Measurements from ENCODE around the gene URB1.

URB1 gene

GRCh38 chr21:32424674-32425073, 31.9 kb upstream of the URB1 start:
- no peak for TF ChIP-seq ZNF274 (IDR thresholded peaks at IDR 0.05; ENCODE audit: low read depth, low read length)
- TF ChIP-seq YY1 (IDR thresholded peaks at IDR 0.05; ENCODE audit: insufficient read depth, insufficient read length) = no peak
- no peak for TF ChIP-seq SUZ12 (IDR thresholded peaks at IDR 0.05; ENCODE audit: extremely low read depth, insufficient read depth, insufficient read length)
- Histone ChIP-seq H3K4me3 (ENCODE audit: insufficient read length, low read depth) (no peak overlapping the region), H3K9ac (ENCODE audit: insufficient read length, low read depth) (no peak overlapping the region), H3K36me3 (ENCODE audit: insufficient read depth, insufficient read length, low read length) (no peaks in the 10 kb centered on the region), H3K9me3 (ENCODE audit: insufficient read depth, low read length) (peaks cover 16% of the 10 kb centered on the region), H3K4me1 (ENCODE audit: insufficient read depth, insufficient read length) (peaks cover 2% of the 10 kb centered on the region), H3K27me3 (ENCODE audit: insufficient read depth, insufficient read length) (no peaks in the 10 kb centered on the region)
- no peak for DNase-seq (ENCODE audit: low read depth, low spot score)

- no peak for TF ChIP-seq SUZ12 (IDR thresholded peaks at IDR 0.05; ENCODE audit: extremely low read depth, insufficient read depth, insufficient read length)
- TF ChIP-seq ZNF274 (IDR thresholded peaks at IDR 0.05; ENCODE audit: low read depth, low read length) = no peak
- no peak for TF ChIP-seq YY1 (IDR thresholded peaks at IDR 0.05; ENCODE audit: insufficient read depth, insufficient read length)
- no peak for DNase-seq (ENCODE audit: low read depth, low spot score)
- H3K9me3 ChIP-seq (ENCODE audit: insufficient read depth, low read length) = peaks cover 16% of the 10 kb centered on the region
- H3K4me1 ChIP-seq (ENCODE audit: insufficient read depth, insufficient read length) = peaks cover 2% of the 10 kb centered on the region
- H3K27me3 ChIP-seq (ENCODE audit: insufficient read depth, insufficient read length) = no peaks in the 10 kb centered on the region
- H3K9ac ChIP-seq (ENCODE audit: insufficient read length, low read depth) = no peak overlapping the region
- H3K36me3 ChIP-seq (ENCODE audit: insufficient read depth, insufficient read length, low read length) = no peaks in the 10 kb centered on the region
- no peak overlapping the region for H3K4me3 ChIP-seq (ENCODE audit: insufficient read length, low read depth)
Observed at GRCh38 chr21:32424191-32424535, 31.4 kb upstream of the URB1 start.

GRCh38 chr21:32423320-32424190, 30.7 kb upstream of the URB1 start:
- peaks cover 16% of the 10 kb centered on the region for H3K9me3 ChIP-seq (ENCODE audit: insufficient read depth, low read length)
- H3K27me3 ChIP-seq (ENCODE audit: insufficient read depth, insufficient read length) = no peaks in the 10 kb centered on the region
- TF ChIP-seq YY1 (IDR thresholded peaks at IDR 0.05; ENCODE audit: insufficient read depth, insufficient read length) (no peak), SUZ12 (IDR thresholded peaks at IDR 0.05; ENCODE audit: extremely low read depth, insufficient read depth, insufficient read length) (no peak), ZNF274 (IDR thresholded peaks at IDR 0.05; ENCODE audit: low read depth, low read length) (no peak)
- no peak overlapping the region for H3K9ac ChIP-seq (ENCODE audit: insufficient read length, low read depth)
- H3K4me1 ChIP-seq (ENCODE audit: insufficient read depth, insufficient read length) = peaks cover 2% of the 10 kb centered on the region
- no peak for DNase-seq (ENCODE audit: low read depth, low spot score)
- H3K4me3 ChIP-seq (ENCODE audit: insufficient read length, low read depth) = no peak overlapping the region
- H3K36me3 ChIP-seq (ENCODE audit: insufficient read depth, insufficient read length, low read length) = no peaks in the 10 kb centered on the region

GRCh38 chr21:32422064-32422463, 29.3 kb upstream of the URB1 start:
- no peak for TF ChIP-seq YY1 (IDR thresholded peaks at IDR 0.05; ENCODE audit: insufficient read depth, insufficient read length)
- H3K4me1 ChIP-seq (ENCODE audit: insufficient read depth, insufficient read length) = peaks cover 3% of the 10 kb centered on the region
- H3K27me3 ChIP-seq (ENCODE audit: insufficient read depth, insufficient read length) = no peaks in the 10 kb centered on the region
- H3K4me3 ChIP-seq (ENCODE audit: insufficient read length, low read depth) = no peak overlapping the region
- no peak overlapping the region for H3K9ac ChIP-seq (ENCODE audit: insufficient read length, low read depth)
- no peaks in the 10 kb centered on the region for H3K36me3 ChIP-seq (ENCODE audit: insufficient read depth, insufficient read length, low read length)
- H3K9me3 ChIP-seq (ENCODE audit: insufficient read depth, low read length) = peaks cover 16% of the 10 kb centered on the region
- no peak for DNase-seq (ENCODE audit: low read depth, low spot score)

- no peak for DNase-seq (ENCODE audit: low read depth, low spot score)
- TF ChIP-seq ZNF274 (IDR thresholded peaks at IDR 0.05; ENCODE audit: low read depth, low read length) (no peak), YY1 (IDR thresholded peaks at IDR 0.05; ENCODE audit: insufficient read depth, insufficient read length) (no peak), SUZ12 (IDR thresholded peaks at IDR 0.05; ENCODE audit: extremely low read depth, insufficient read depth, insufficient read length) (no peak)
- Histone ChIP-seq H3K4me3 (ENCODE audit: insufficient read length, low read depth) (no peak overlapping the region), H3K36me3 (ENCODE audit: insufficient read depth, insufficient read length, low read length) (no peaks in the 10 kb centered on the region), H3K9me3 (ENCODE audit: insufficient read depth, low read length) (peaks cover 16% of the 10 kb centered on the region), H3K4me1 (ENCODE audit: insufficient read depth, insufficient read length) (peaks cover 14% of the 10 kb centered on the region), H3K9ac (ENCODE audit: insufficient read length, low read depth) (no peak overlapping the region), H3K27me3 (ENCODE audit: insufficient read depth, insufficient read length) (peaks cover 17% of the 10 kb centered on the region)
Observed at GRCh38 chr21:32418146-32418545, 25.3 kb upstream of the URB1 start.

GRCh38 chr21:32415451-32416398, 22.9 kb upstream of the URB1 start:
- TF ChIP-seq ZNF274 (IDR thresholded peaks at IDR 0.05; ENCODE audit: low read depth, low read length) (no peak), YY1 (IDR thresholded peaks at IDR 0.05; ENCODE audit: insufficient read depth, insufficient read length) (no peak), SUZ12 (IDR thresholded peaks at IDR 0.05; ENCODE audit: extremely low read depth, insufficient read depth, insufficient read length) (no peak)
- no peak overlapping the region for H3K4me3 ChIP-seq (ENCODE audit: insufficient read length, low read depth)
- peaks cover 42% of the 10 kb centered on the region for H3K27me3 ChIP-seq (ENCODE audit: insufficient read depth, insufficient read length)
- no peaks in the 10 kb centered on the region for H3K36me3 ChIP-seq (ENCODE audit: insufficient read depth, insufficient read length, low read length)
- DNase-seq (ENCODE audit: low read depth, low spot score) = no peak
- no peaks in the 10 kb centered on the region for H3K9me3 ChIP-seq (ENCODE audit: insufficient read depth, low read length)
- H3K9ac ChIP-seq (ENCODE audit: insufficient read length, low read depth) = peak overlapping the region; percentile 15
- peaks cover 18% of the 10 kb centered on the region for H3K4me1 ChIP-seq (ENCODE audit: insufficient read depth, insufficient read length)

Data from NT2/D1 (cell line).